22Rv1 (cell line): ENCODE data around the gene PTPN3.
"Not testable (repeated sequence)": the region's sequence is repeated elsewhere in the genome, so short reads cannot be mapped to it uniquely, and the experiment has no call there.

Experiments
- ZFX ChIP-seq: fragments of 450-650 bp; IDR thresholded peaks from 2 replicates; pipeline ENCODE4 v1.6.1; 2017; ENCODE audit warnings: antibody characterized with exemption, borderline replicate concordance
- TF ChIP-seq, protein P1 (sequence below): fragments of 450-650 bp; IDR thresholded peaks from 2 replicates; pipeline ENCODE4 v1.5.1; 2017; ENCODE audit warnings: mild to moderate bottlenecking

DNA sequence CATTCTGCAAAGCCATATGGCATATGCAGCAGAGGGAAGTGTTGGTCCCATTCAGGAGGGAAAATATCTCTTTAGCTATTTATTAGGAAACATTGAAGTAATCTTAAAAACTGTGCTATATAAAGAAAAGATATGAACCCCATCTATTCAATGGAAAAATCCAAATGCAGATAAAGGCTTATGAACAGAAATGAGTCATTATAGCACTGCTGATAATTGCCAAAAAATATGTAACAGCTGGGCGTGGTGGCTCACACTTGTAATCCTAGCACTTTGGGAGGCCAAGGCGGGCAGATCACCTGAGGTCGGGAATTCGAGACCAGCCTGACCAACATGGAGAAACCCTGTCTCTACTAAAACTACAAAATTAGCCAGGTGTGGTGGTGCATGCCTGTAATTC lies 11.9 kb upstream of the PTPN3 start:
- TF ChIP-seq, protein P1, sequence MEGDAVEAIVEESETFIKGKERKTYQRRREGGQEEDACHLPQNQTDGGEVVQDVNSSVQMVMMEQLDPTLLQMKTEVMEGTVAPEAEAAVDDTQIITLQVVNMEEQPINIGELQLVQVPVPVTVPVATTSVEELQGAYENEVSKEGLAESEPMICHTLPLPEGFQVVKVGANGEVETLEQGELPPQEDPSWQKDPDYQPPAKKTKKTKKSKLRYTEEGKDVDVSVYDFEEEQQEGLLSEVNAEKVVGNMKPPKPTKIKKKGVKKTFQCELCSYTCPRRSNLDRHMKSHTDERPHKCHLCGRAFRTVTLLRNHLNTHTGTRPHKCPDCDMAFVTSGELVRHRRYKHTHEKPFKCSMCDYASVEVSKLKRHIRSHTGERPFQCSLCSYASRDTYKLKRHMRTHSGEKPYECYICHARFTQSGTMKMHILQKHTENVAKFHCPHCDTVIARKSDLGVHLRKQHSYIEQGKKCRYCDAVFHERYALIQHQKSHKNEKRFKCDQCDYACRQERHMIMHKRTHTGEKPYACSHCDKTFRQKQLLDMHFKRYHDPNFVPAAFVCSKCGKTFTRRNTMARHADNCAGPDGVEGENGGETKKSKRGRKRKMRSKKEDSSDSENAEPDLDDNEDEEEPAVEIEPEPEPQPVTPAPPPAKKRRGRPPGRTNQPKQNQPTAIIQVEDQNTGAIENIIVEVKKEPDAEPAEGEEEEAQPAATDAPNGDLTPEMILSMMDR, result not testable (repeated sequence)
- not testable (repeated sequence) for TF ChIP-seq ZFX
